Activated CD4-positive, alpha-beta memory T cell treated with anti-CD3 and anti-CD28 coated beads for 36 hours (primary cell): ENCODE data around the gene CCDC192. TPM values are rescaled to one million over a fixed set of nuclear protein-coding genes. Genes with fewer than 3 reads are reported as not detected.
A peak's percentile ranks its signal among the peaks of the same experiment; 100 is the strongest.
"Not testable (repeated sequence)": the region's sequence is repeated elsewhere in the genome, so short reads cannot be mapped to it uniquely, and the experiment has no call there.

Source experiments
- CTCF ChIA-PET: fragments of 350-600 bp; sonication (Branson Sonifier 250); formaldehyde crosslinking; loops from one replicate; lab custom pipeline; 2021; ENCODE audit warnings: antibody characterized with exemption, inconsistent platforms; lab: Charles Lee
- POLR2A ChIA-PET: fragments of 350-600 bp; sonication (Branson Sonifier 250); formaldehyde crosslinking; loops from one replicate; lab custom pipeline; 2021; ENCODE audit warnings: antibody characterized with exemption; lab: Charles Lee
- DNase-seq: peaks from one replicate; pipeline ENCODE4 v3.0.0-alpha.2; 2020
- H3K27ac Mint-ChIP-seq: one replicate; pipeline ENCODE4 v1.8.0; 2021; ENCODE audit warnings: mixed read lengths
- H3K27me3 Mint-ChIP-seq: one replicate; pipeline ENCODE4 v1.8.0; 2021; ENCODE audit warnings: mixed read lengths
- H3K36me3 Mint-ChIP-seq: one replicate; pipeline ENCODE4 v1.8.0; 2021; ENCODE audit warnings: mixed read lengths
- H3K4me1 Mint-ChIP-seq: one replicate; pipeline ENCODE4 v1.8.0; 2021; ENCODE audit warnings: low read depth, mixed read lengths
- H3K4me3 Mint-ChIP-seq: one replicate; pipeline ENCODE4 v1.8.0; 2021; ENCODE audit warnings: mild to moderate bottlenecking, mixed read lengths
- H3K9me3 Mint-ChIP-seq: one replicate; pipeline ENCODE4 v1.8.0; 2021; ENCODE audit warnings: mixed read lengths
- intact Hi-C: fragments of 100-400 bp; cut with micrococcal nuclease; formaldehyde crosslinking; loops from one replicate; pipeline ENCODE4 v1.15.1; 2023
- total RNA-seq, 2 experiments: library from RNA; stranded (reverse); gene quantifications; one replicate each; pipeline ENCODE4 v1.2.3, GENCODE V29; 2021

CCDC192 gene
- total RNA-seq, 2 experiments from 2014 or later, result not detected

GRCh38 chr5:127752503-127753265, 49.5 kb downstream of the CCDC192 start:
- H3K4me3 Mint-ChIP-seq, H3K9me3 Mint-ChIP-seq, H3K27ac Mint-ChIP-seq, H3K36me3 Mint-ChIP-seq, H3K27me3 Mint-ChIP-seq, DNase-seq, intact Hi-C loops, CTCF ChIA-PET, POLR2A ChIA-PET, H3K4me1 Mint-ChIP-seq: not testable (repeated sequence)

DNA sequence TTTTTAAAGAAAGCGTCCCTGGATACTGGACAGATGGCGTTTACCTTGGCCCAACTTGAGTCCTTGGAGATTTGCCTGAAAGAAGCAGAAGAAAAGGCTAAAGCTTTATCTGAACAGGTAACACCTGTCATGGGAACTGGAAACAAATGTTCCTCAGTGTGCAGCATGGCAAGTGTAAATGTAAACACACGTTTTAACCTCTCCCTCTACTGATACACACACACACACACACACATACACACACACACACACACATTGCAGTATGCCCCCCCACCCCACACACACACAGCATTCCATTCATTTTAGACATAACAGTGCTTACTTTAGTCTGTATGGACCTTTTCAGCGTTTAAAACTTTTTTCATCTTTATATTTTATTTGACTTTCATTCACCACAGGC, 51.1 kb downstream of the CCDC192 start:
- Mint-ChIP-seq H3K27me3 (no peaks in the 10 kb centered on the region), H3K4me1 (no peaks in the 10 kb centered on the region), H3K9me3 (no peaks in the 10 kb centered on the region), H3K27ac (no peak overlapping the region), H3K36me3 (no peaks in the 10 kb centered on the region), H3K4me3 (no peak overlapping the region)
- intact Hi-C loops, result no loop called here
- DNase-seq, result no peak
- POLR2A ChIA-PET, result no interaction called here
- CTCF ChIA-PET, result interaction anchor here (0.7 to 3.4 kb wide), 2 partner anchors 448 to 1942 kb away, joined by 3 to 12 read pairs; no protein-coding TSS in a partner anchor

DNA sequence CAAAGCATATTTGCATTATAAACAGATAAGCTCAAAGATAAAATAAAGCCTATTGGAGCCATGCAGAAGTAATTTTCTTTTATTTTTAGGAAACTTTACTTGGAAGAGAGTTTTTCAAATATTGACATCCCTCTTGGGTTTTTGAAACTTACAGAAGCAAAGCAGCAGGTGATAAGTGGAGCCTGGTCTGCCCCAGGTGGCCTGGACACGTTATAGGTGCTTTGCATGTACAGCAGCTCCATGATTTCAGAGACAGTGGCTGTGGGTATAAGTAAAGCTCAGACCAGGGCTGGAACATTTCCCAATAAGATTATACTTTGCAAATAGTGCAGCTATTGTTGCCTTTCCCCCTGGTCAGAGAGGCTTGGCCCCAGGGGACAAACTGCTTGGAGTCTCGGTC, 51.5 kb downstream of the CCDC192 start:
- no peaks in the 10 kb centered on the region for H3K9me3 Mint-ChIP-seq
- intact Hi-C loops, result loop anchor here (5.0 kb wide), 2 partner anchors 192 to 328 kb away; partner anchors contain the start of gene SLC12A2
- no peak overlapping the region for H3K4me3 Mint-ChIP-seq
- no peaks in the 10 kb centered on the region for H3K27me3 Mint-ChIP-seq
- DNase-seq, result no peak
- POLR2A ChIA-PET, result no interaction called here
- no peak overlapping the region for H3K27ac Mint-ChIP-seq
- H3K36me3 Mint-ChIP-seq, result no peaks in the 10 kb centered on the region
- CTCF ChIA-PET, result interaction anchor here (0.7 to 3.4 kb wide), 2 partner anchors 447 to 1941 kb away, joined by 3 to 12 read pairs; no protein-coding TSS in a partner anchor
- no peaks in the 10 kb centered on the region for H3K4me1 Mint-ChIP-seq

DNA sequence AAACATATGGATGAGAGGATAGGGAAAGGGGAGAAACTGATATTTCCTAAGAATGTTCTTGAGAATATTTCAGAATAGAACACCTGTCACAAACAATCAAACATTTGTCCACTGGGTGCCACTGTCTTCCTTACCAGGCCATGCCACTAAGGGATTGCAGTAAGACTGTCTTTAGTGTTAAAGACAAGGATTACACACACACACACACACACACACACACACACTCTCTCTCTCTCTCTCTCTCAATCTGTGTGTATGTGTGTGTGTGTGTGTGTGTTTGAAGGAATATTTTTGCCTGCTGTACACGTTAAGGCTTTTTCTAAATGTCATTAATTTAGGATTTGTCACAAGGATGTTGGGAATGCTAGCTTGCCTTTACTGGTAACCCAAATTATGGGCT, 54.4 kb downstream of the CCDC192 start:
- ChIA-PET CTCF (interaction anchor here (0.6 to 1.0 kb wide), 4 partner anchors 18 to 444 kb away, joined by 3 to 5 read pairs (median 3); no protein-coding TSS in a partner anchor), POLR2A (no interaction called here)
- Mint-ChIP-seq H3K4me3 (no peak overlapping the region), H3K27me3 (no peaks in the 10 kb centered on the region), H3K9me3 (no peaks in the 10 kb centered on the region), H3K27ac (no peak overlapping the region), H3K36me3 (no peaks in the 10 kb centered on the region), H3K4me1 (no peaks in the 10 kb centered on the region)
- intact Hi-C loops, result loop anchor here (5.0 kb wide), 2 partner anchors 195 to 325 kb away; partner anchors contain the start of gene SLC12A2
- peak; percentile 37 for DNase-seq

DNA sequence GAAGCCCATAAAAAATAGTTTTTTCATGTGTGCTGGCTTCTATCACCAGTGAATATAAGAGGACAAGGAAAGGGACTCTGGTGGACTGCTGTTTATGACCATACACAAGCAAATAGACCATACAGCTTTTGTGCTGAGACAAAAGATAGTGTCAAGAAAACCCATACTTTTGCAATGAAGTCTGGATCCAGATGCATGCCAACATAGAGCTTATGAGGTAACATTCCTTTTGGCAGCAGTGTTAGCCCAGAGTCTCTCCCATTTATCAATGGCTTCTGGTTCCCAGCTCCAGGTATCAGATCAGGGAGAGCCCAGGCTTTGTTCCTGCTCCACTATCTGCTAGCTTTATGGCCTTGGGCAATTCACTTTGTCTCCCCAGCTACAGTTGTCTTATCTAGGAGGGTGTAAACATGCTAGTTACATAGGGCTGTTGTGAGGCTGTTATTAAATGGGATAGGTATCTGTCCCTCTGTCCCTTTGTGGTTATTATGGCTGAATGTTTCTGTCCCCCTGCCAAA, 55.6 kb downstream of the CCDC192 start:
- no peaks in the 10 kb centered on the region for H3K27me3 Mint-ChIP-seq
- ChIA-PET POLR2A (no interaction called here), CTCF (interaction anchor here (0.6 to 0.8 kb wide), 2 partner anchors 441 to 443 kb away, joined by 3 to 4 read pairs; no protein-coding TSS in a partner anchor)
- no peak for DNase-seq
- no peaks in the 10 kb centered on the region for H3K9me3 Mint-ChIP-seq
- H3K4me1 Mint-ChIP-seq, result no peaks in the 10 kb centered on the region
- no peaks in the 10 kb centered on the region for H3K36me3 Mint-ChIP-seq
- no peak overlapping the region for H3K4me3 Mint-ChIP-seq
- intact Hi-C loops, result loop anchor here (5.0 kb wide), 2 partner anchors 197 to 323 kb away; partner anchors contain the start of gene SLC12A2
- H3K27ac Mint-ChIP-seq, result no peak overlapping the region

DNA sequence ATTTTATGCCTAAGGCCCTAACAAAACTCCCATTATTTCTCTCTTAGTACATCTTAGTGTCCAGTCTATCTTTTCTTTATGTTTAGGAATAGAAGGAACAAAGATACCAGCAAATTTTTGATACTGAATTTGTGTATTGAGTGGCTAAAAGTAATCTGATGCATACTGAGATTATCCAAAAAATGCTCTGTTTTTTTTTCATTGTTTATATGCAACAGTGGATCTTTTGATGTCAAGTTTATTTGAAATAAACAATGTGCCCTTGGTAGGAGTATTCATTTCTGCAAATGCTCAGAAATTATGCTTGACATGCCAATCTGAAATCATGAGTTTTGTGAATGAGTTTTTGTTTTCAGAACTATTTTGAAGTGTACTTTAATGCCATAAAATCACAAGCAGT, 58.7 kb downstream of the CCDC192 start:
- DNase-seq, result no peak
- Mint-ChIP-seq H3K9me3 (no peaks in the 10 kb centered on the region), H3K4me3 (no peak overlapping the region), H3K4me1 (no peaks in the 10 kb centered on the region), H3K27me3 (peaks cover 2% of the 10 kb centered on the region), H3K27ac (no peak overlapping the region), H3K36me3 (no peaks in the 10 kb centered on the region)
- intact Hi-C loops, result no loop called here
- ChIA-PET POLR2A (no interaction called here), CTCF (no interaction called here)

DNA sequence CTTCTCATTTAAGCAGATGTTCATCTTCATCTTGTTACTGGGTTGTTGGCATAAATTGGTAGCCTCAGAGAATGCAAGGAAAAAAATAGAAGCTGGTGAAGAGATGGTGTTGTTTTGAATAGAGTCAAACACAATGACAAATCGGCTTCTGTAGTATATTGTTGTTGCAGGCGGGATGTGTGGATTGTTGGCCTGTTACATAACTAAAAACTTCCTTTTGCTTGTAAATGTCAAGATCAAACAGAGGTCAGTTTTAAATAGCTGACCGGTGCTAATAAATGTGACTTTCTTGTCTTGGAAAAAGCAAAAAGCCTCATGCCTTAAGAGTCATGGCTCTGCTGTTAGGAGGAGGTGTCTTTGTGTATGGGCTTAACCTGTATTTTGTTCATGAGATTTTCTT, 59.2 kb downstream of the CCDC192 start:
- H3K36me3 Mint-ChIP-seq, result no peaks in the 10 kb centered on the region
- ChIA-PET POLR2A (no interaction called here), CTCF (no interaction called here)
- intact Hi-C loops, result no loop called here
- H3K9me3 Mint-ChIP-seq, result no peaks in the 10 kb centered on the region
- no peak for DNase-seq
- no peak overlapping the region for H3K27ac Mint-ChIP-seq
- H3K4me3 Mint-ChIP-seq, result no peak overlapping the region
- H3K4me1 Mint-ChIP-seq, result no peaks in the 10 kb centered on the region
- H3K27me3 Mint-ChIP-seq, result peaks cover 2% of the 10 kb centered on the region

- intact Hi-C loops, result no loop called here
- H3K27me3 Mint-ChIP-seq, result peaks cover 3% of the 10 kb centered on the region
- POLR2A ChIA-PET, result no interaction called here
- DNase-seq, result no peak
- no peaks in the 10 kb centered on the region for H3K9me3 Mint-ChIP-seq
- no peaks in the 10 kb centered on the region for H3K4me1 Mint-ChIP-seq
- no peak overlapping the region for H3K4me3 Mint-ChIP-seq
- H3K36me3 Mint-ChIP-seq, result no peaks in the 10 kb centered on the region
- H3K27ac Mint-ChIP-seq, result no peak overlapping the region
- CTCF ChIA-PET, result no interaction called here
These were observed 63.6 kb downstream of the CCDC192 start for GRCh38 chr5:127766676-127767335.

GRCh38 chr5:127769386-127769785, 66.2 kb downstream of the CCDC192 start:
- POLR2A ChIA-PET, result no interaction called here
- Mint-ChIP-seq H3K4me3 (no peak overlapping the region), H3K27ac (no peak overlapping the region), H3K4me1 (no peaks in the 10 kb centered on the region), H3K27me3 (peaks cover 5% of the 10 kb centered on the region), H3K9me3 (no peaks in the 10 kb centered on the region), H3K36me3 (no peaks in the 10 kb centered on the region)
- CTCF ChIA-PET, result no interaction called here
- intact Hi-C loops, result no loop called here
- DNase-seq, result no peak

DNA sequence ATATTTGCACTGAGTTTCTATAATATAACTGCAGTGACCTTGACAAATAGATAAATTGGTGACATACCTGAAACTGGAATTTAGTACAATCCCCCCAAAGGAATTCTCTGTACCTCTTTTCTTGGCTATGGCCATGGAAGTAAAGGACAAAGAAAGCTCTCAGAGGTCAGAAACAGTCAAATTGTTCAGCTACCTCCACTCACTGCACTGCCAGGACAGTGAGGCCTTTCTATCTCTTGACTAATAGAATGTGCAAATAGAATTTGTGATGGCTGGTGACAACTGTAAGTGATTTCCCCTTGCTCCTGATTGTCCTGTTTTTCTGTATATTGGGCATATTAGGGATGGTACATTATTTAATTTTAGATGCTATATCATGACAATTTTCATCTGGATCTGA, 67.1 kb downstream of the CCDC192 start:
- no peak overlapping the region for H3K4me3 Mint-ChIP-seq
- no peaks in the 10 kb centered on the region for H3K9me3 Mint-ChIP-seq
- DNase-seq, result no peak
- intact Hi-C loops, result no loop called here
- H3K4me1 Mint-ChIP-seq, result no peaks in the 10 kb centered on the region
- ChIA-PET CTCF (no interaction called here), POLR2A (no interaction called here)
- no peaks in the 10 kb centered on the region for H3K36me3 Mint-ChIP-seq
- H3K27ac Mint-ChIP-seq, result no peak overlapping the region
- H3K27me3 Mint-ChIP-seq, result peaks cover 7% of the 10 kb centered on the region

DNA sequence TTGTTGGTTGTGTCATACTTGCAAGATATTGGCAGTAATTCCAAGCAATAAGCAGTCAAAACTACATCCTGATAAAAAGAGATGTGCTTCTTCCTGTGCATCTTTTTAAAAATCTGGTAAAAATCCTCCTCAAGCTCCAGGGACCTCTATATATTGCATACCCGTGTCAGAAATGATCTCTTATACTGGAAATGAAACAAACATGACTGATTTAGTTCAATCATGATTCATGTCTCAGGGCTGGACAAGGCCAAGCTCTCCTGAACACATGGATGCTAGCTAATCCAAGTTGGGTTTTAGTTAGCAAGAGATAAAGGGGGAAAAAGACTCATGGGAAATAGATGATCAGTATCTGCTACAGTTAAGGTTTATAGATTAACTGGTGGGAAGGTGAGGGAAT, 69.3 kb downstream of the CCDC192 start:
- no peak overlapping the region for H3K4me3 Mint-ChIP-seq
- intact Hi-C loops, result no loop called here
- H3K9me3 Mint-ChIP-seq, result peaks cover 4% of the 10 kb centered on the region

DNA sequence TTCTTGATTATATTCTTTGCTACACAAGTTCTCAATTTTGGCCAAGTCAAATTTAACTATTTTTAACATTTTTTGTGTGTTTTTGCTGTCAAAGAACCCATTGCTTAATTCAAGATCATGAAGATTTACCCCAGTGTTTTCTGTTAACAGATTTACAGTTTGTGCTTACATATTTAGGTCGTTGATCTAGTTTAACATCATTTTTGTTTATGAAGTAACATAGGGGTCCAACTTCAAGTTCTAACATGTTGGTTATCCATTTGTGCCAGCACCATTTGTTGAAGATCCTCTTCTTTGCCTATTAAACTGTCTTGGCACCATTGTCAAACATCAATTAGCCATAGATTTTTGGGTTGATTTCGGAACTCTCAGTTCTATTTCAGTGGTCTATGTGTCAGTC, 71.0 kb downstream of the CCDC192 start:
- no peak for DNase-seq
- Mint-ChIP-seq H3K27me3 (peaks cover 6% of the 10 kb centered on the region), H3K4me1 (no peaks in the 10 kb centered on the region), H3K36me3 (no peaks in the 10 kb centered on the region), H3K9me3 (peaks cover 4% of the 10 kb centered on the region), H3K27ac (no peak overlapping the region), H3K4me3 (no peak overlapping the region)
- ChIA-PET POLR2A (no interaction called here), CTCF (no interaction called here)
- intact Hi-C loops, result no loop called here

More for the DNA sequence above, 69.3 kb downstream of the CCDC192 start:
- Mint-ChIP-seq H3K27me3 (peaks cover 6% of the 10 kb centered on the region), H3K27ac (no peak overlapping the region), H3K36me3 (no peaks in the 10 kb centered on the region), H3K4me1 (no peaks in the 10 kb centered on the region)
- ChIA-PET CTCF (no interaction called here), POLR2A (no interaction called here)
- DNase-seq, result no peak
